ENCODE data around the gene DAZ4. TPM values are rescaled to one million over a fixed set of nuclear protein-coding genes. Genes with fewer than 3 reads are reported as not detected.
"Not testable (repeated sequence)": the region's sequence is repeated elsewhere in the genome, so short reads cannot be mapped to it uniquely, and the experiment has no call there.

DAZ4 gene
- total RNA-seq (2016; rRNA removed; fragmentation: Illumina TruSeq; extraction: Trizol) (not detected in 2 replicates), polyA plus RNA-seq (2011; rRNA removed) (0.05 and 0.09 TPM in 2 replicates), polyA minus RNA-seq (2011; rRNA and poly(A)+ RNA removed; ENCODE audit: low replicate concordance) (not detected in 2 replicates), Bru-seq, nascent RNA (not detected), BruChase-seq, experiment 1, labeled RNA remaining after a 6-hour chase (not detected), BruChase-seq, experiment 2, labeled RNA remaining after a 2-hour chase (percentile 2 among the genes with signal in this experiment)
- total RNA-seq (2016; cell fraction: cytosol; rRNA removed; fragmentation: Illumina TruSeq; extraction: Trizol; ENCODE audit: low read depth): not detected in 2 replicates
- total RNA-seq (2016; cell fraction: insoluble cytoplasmic fraction; rRNA removed; fragmentation: Illumina TruSeq; extraction: Trizol): not detected in 2 replicates
- not detected in 2 replicates for total RNA-seq (2016; cell fraction: membrane; rRNA removed; fragmentation: Illumina TruSeq; extraction: Trizol)
- total RNA-seq (2016; cell fraction: nucleus; rRNA removed; fragmentation: Illumina TruSeq; extraction: Trizol): not detected in 2 replicates
- polyA plus RNA-seq (2011; cell fraction: cytosol; rRNA removed): not detected in 2 replicates
- polyA plus RNA-seq (2011; cell fraction: nucleus; rRNA removed): 0.07 TPM in 1 of 2 replicates, not detected in the other
- polyA plus RNA-seq (2012): not detected in 2 replicates
- polyA plus RNA-seq (2016; cell fraction: cytosol; fragmentation: Illumina TruSeq; extraction: Trizol; ENCODE audit: low read depth): not detected in 2 replicates
- not detected in 2 replicates for polyA plus RNA-seq (2016; cell fraction: insoluble cytoplasmic fraction; fragmentation: Illumina TruSeq; extraction: Trizol; ENCODE audit: low read depth)
- not detected in 2 replicates for polyA plus RNA-seq (2016; cell fraction: membrane; fragmentation: Illumina TruSeq; extraction: Trizol; ENCODE audit: low read depth)
- not detected in 2 replicates for polyA plus RNA-seq (2016; cell fraction: nucleus; fragmentation: Illumina TruSeq; extraction: Trizol; ENCODE audit: insufficient read depth, low read depth)
- not detected in 2 replicates for polyA minus RNA-seq (2011; cell fraction: cytosol; rRNA and poly(A)+ RNA removed)
- polyA minus RNA-seq (2011; cell fraction: nucleus; rRNA and poly(A)+ RNA removed): not detected in 2 replicates
- long read RNA-seq, experiment 1: 0 reads
- long read RNA-seq, experiment 2: 0 reads

GRCh38 chrY:24833619-24834018 lies at the start of gene DAZ4:
DAZ4 (plus strand) TSS chrY:24833919; CDS start chrY:24834127, 208 bp downstream.
- no CpG with 5 or more reads among the region's 23 CpGs for WGBS (ENCODE audit: low lambda C conversion rate)
- BruUV-seq (replicated peaks); H3K9ac ChIP-seq (ENCODE audit: insufficient read depth, low read depth, low read length); H3K4me1 ChIP-seq (ENCODE audit: insufficient read depth, low read length); DNase-seq (ENCODE audit: low spot score); ATAC-seq; H3K9me3 ChIP-seq (ENCODE audit: low read length); H3K27ac ChIP-seq (ENCODE audit: extremely low read length, insufficient read depth, low read length); H4K20me1 ChIP-seq (ENCODE audit: insufficient read depth, low read length); H3K27me3 ChIP-seq (ENCODE audit: control insufficient read depth in 1 of 2, insufficient read depth in 2 of 2, low read length in 2 of 2); H2AFZ ChIP-seq (ENCODE audit: low read length); POLR2A ChIA-PET; H3K4me2 ChIP-seq (ENCODE audit: low read depth, low read length); CTCF ChIA-PET (ENCODE audit: low intra/inter-chr PET ratio, low total read pairs); in situ Hi-C loops (cut with HindIII; ENCODE audit: extremely low pct_ligation_motif_present, low pct_unique_long_range_greater_than_20kb); intact Hi-C loops (cut with micrococcal nuclease; ENCODE audit: unreplicated experiment); H3K4me3 ChIP-seq (replicated peaks in 1 of 3; ENCODE audit: insufficient read depth in 1 of 3, low read depth in 2 of 3, low read length in 3 of 3); H3K36me3 ChIP-seq (replicated peaks in 1 of 2; ENCODE audit: control insufficient read depth in 1 of 2, insufficient read depth in 2 of 2, low read length in 2 of 2); FAIRE-seq; H3K79me2 ChIP-seq (ENCODE audit: insufficient read depth, low read length): not testable (repeated sequence)

GRCh38 chrY:24813293-24813692 lies 20.4 kb upstream of the DAZ4 start, which contains the start of gene DAZ3:
DAZ3 (minus strand) TSS chrY:24813393; CDS start chrY:24813185, 208 bp downstream.
- ATAC-seq; H2AFZ ChIP-seq (ENCODE audit: low read length); H3K4me1 ChIP-seq (ENCODE audit: insufficient read depth, low read length); intact Hi-C loops (cut with micrococcal nuclease; ENCODE audit: unreplicated experiment); BruUV-seq (replicated peaks); H4K20me1 ChIP-seq (ENCODE audit: insufficient read depth, low read length); H3K9me3 ChIP-seq (ENCODE audit: low read length); DNase-seq (ENCODE audit: low spot score); H3K36me3 ChIP-seq (replicated peaks in 1 of 2; ENCODE audit: control insufficient read depth in 1 of 2, insufficient read depth in 2 of 2, low read length in 2 of 2); POLR2A ChIA-PET; H3K27ac ChIP-seq (ENCODE audit: extremely low read length, insufficient read depth, low read length); H3K27me3 ChIP-seq (ENCODE audit: control insufficient read depth in 1 of 2, insufficient read depth in 2 of 2, low read length in 2 of 2); FAIRE-seq; H3K4me3 ChIP-seq (replicated peaks in 1 of 3; ENCODE audit: insufficient read depth in 1 of 3, low read depth in 2 of 3, low read length in 3 of 3); H3K4me2 ChIP-seq (ENCODE audit: low read depth, low read length); CTCF ChIA-PET (ENCODE audit: low intra/inter-chr PET ratio, low total read pairs); in situ Hi-C loops (cut with HindIII; ENCODE audit: extremely low pct_ligation_motif_present, low pct_unique_long_range_greater_than_20kb); H3K9ac ChIP-seq (ENCODE audit: insufficient read depth, low read depth, low read length); H3K79me2 ChIP-seq (ENCODE audit: insufficient read depth, low read length): not testable (repeated sequence)
- WGBS (ENCODE audit: low lambda C conversion rate): no CpG with 5 or more reads among the region's 23 CpGs

GRCh38 chrY:24821836-24822235 lies 11.9 kb upstream of the DAZ4 start:
- H3K4me1 ChIP-seq (ENCODE audit: insufficient read depth, low read length); H3K79me2 ChIP-seq (ENCODE audit: insufficient read depth, low read length); H3K27ac ChIP-seq (ENCODE audit: extremely low read length, insufficient read depth, low read length); BruUV-seq (replicated peaks); H3K9me3 ChIP-seq (ENCODE audit: low read length); H3K4me3 ChIP-seq (replicated peaks in 1 of 3; ENCODE audit: insufficient read depth in 1 of 3, low read depth in 2 of 3, low read length in 3 of 3); H3K36me3 ChIP-seq (replicated peaks in 1 of 2; ENCODE audit: control insufficient read depth in 1 of 2, insufficient read depth in 2 of 2, low read length in 2 of 2); intact Hi-C loops (cut with micrococcal nuclease; ENCODE audit: unreplicated experiment); POLR2A ChIA-PET; ATAC-seq; H4K20me1 ChIP-seq (ENCODE audit: insufficient read depth, low read length); CTCF ChIA-PET (ENCODE audit: low intra/inter-chr PET ratio, low total read pairs); H3K9ac ChIP-seq (ENCODE audit: insufficient read depth, low read depth, low read length); FAIRE-seq; H2AFZ ChIP-seq (ENCODE audit: low read length); DNase-seq (ENCODE audit: low spot score); H3K27me3 ChIP-seq (ENCODE audit: control insufficient read depth in 1 of 2, insufficient read depth in 2 of 2, low read length in 2 of 2); in situ Hi-C loops (cut with HindIII; ENCODE audit: extremely low pct_ligation_motif_present, low pct_unique_long_range_greater_than_20kb); H3K4me2 ChIP-seq (ENCODE audit: low read depth, low read length): not testable (repeated sequence)
- WGBS (ENCODE audit: low lambda C conversion rate): no CpG with 5 or more reads among the region's 3 CpGs

Measured in HepG2 (cell line).